Fibroblast of the conjunctiva (primary cell): ENCODE data around the gene FOXK1.

Source experiments
- DNase-seq: peaks from one replicate; pipeline ENCODE4 v3.0.0-alpha.2; 2010; ENCODE audit warnings: low read depth

Gene FOXK1

GRCh38 chr7:4722960-4723630 lies 41.0 kb downstream of the FOXK1 start:
- DNase-seq, result no peak

- no peak for DNase-seq
Measured at GRCh38 chr7:4724648-4725013, 42.5 kb downstream of the FOXK1 start.

- peak; percentile 80 for DNase-seq
Measured at GRCh38 chr7:4725014-4725849, 43.1 kb downstream of the FOXK1 start.

GRCh38 chr7:4725850-4726450 lies 43.9 kb downstream of the FOXK1 start:
- DNase-seq, result no peak

- DNase-seq, result no peak
Measured at GRCh38 chr7:4726566-4726965, 44.5 kb downstream of the FOXK1 start.

GRCh38 chr7:4727914-4728705 lies 46.0 kb downstream of the FOXK1 start:
- no peak for DNase-seq

- DNase-seq, result no peak
Measured at GRCh38 chr7:4729266-4729665, 47.2 kb downstream of the FOXK1 start.

- DNase-seq, result no peak
Measured at GRCh38 chr7:4730276-4730675, 48.2 kb downstream of the FOXK1 start.

GRCh38 chr7:4730971-4731370 lies 48.9 kb downstream of the FOXK1 start:
- DNase-seq, result no peak

GRCh38 chr7:4731803-4732202 lies 49.7 kb downstream of the FOXK1 start:
- no peak for DNase-seq

GRCh38 chr7:4733936-4734528 lies 51.9 kb downstream of the FOXK1 start:
- no peak for DNase-seq

GRCh38 chr7:4734587-4735345 lies 52.7 kb downstream of the FOXK1 start:
- no peak for DNase-seq

- DNase-seq, result no peak
Measured at GRCh38 chr7:4737300-4737699, 55.2 kb downstream of the FOXK1 start.

GRCh38 chr7:4738711-4739527 lies 56.8 kb downstream of the FOXK1 start:
- DNase-seq, result peak; percentile 65

GRCh38 chr7:4739528-4739992 lies 57.5 kb downstream of the FOXK1 start:
- DNase-seq, result no peak

GRCh38 chr7:4740796-4741195 lies 58.7 kb downstream of the FOXK1 start:
- DNase-seq, result no peak

GRCh38 chr7:4742051-4742573 lies 60.0 kb downstream of the FOXK1 start:
- DNase-seq, result no peak

GRCh38 chr7:4742852-4743251 lies 60.8 kb downstream of the FOXK1 start:
- no peak for DNase-seq

GRCh38 chr7:4744391-4745264 lies 62.5 kb downstream of the FOXK1 start:
- peak; percentile 99 for DNase-seq
